NB4 (cell line): Measurements from ENCODE around the gene MAPK4.

ENCODE experiments used
- DNase-seq: peaks from one replicate; pipeline ENCODE4 v3.0.0; 2010; ENCODE audit warnings: low read depth
- H3K4me3 ChIP-seq: one replicate; pipeline ENCODE4 v1.5.1; 2011; ENCODE audit warnings: mild to moderate bottlenecking, low read depth, low read length, moderate library complexity
- CTCF ChIP-seq: IDR thresholded peaks from one replicate; pipeline ENCODE4 v1.5.1; 2012; ENCODE audit warnings: low read depth, low read length
- MAX ChIP-seq: IDR thresholded peaks from 2 replicates; pipeline ENCODE4 v1.6.1; 2011; ENCODE audit warnings: low read depth, low read length
- MYC ChIP-seq: IDR thresholded peaks from 2 replicates; pipeline ENCODE4 v1.6.1; 2011; ENCODE audit warnings: low read depth, low read length
- POLR2A ChIP-seq: IDR thresholded peaks from 2 replicates; pipeline ENCODE4 v1.6.1; 2011; ENCODE audit warnings: mild to moderate bottlenecking; ENCODE audit not compliant: insufficient read length; ENCODE audit errors: extremely low read depth

MAPK4 gene

GRCh38 chr18:50695431-50696176 is 135.7 kb downstream of the MAPK4 start:
- no peak for TF ChIP-seq POLR2A
- no peak for TF ChIP-seq CTCF
- no peak for TF ChIP-seq MAX
- no peak for TF ChIP-seq MYC
- DNase-seq: no peak
- no peak overlapping the region for H3K4me3 ChIP-seq

- DNase-seq: no peak
- H3K4me3 ChIP-seq: no peak overlapping the region
- no peak for TF ChIP-seq MYC
- TF ChIP-seq POLR2A: no peak
- no peak for TF ChIP-seq CTCF
- no peak for TF ChIP-seq MAX
Measured at GRCh38 chr18:50696436-50696835, 136.5 kb downstream of the MAPK4 start.

GRCh38 chr18:50696929-50697328 is 137.0 kb downstream of the MAPK4 start:
- DNase-seq: no peak
- TF ChIP-seq MAX (no peak), POLR2A (no peak), MYC (no peak), CTCF (no peak)
- H3K4me3 ChIP-seq: no peak overlapping the region

- DNase-seq: no peak
- H3K4me3 ChIP-seq: no peak overlapping the region
- TF ChIP-seq MYC (no peak), MAX (no peak), POLR2A (no peak), CTCF (no peak)
Measured at GRCh38 chr18:50697509-50697908, 137.6 kb downstream of the MAPK4 start.

- DNase-seq: no peak
- TF ChIP-seq MAX (no peak), CTCF (no peak), MYC (no peak), POLR2A (no peak)
- H3K4me3 ChIP-seq: no peak overlapping the region
Measured at GRCh38 chr18:50700245-50701165, 140.6 kb downstream of the MAPK4 start.
